Gastroesophageal sphincter (tissue), 3 donors: ENCODE data around the gene ZNF189.

Experiments
- CTCF ChIP-seq, 4 experiments: fragments of 200-600 bp in 2 of 4; fragments of 450-650 bp in 2 of 4; sonication (generic) in 1 of 4; IDR thresholded peaks; one replicate each; pipeline ENCODE4 v1.5.1; 2017 to 2019; ENCODE audit warnings: antibody characterized with exemption in 4 of 4, mild to moderate bottlenecking in 2 of 4, moderate library complexity in 2 of 4
- EP300 ChIP-seq: sonication (generic); formaldehyde crosslinking; IDR thresholded peaks from one replicate; pipeline ENCODE4 v1.6.1; 2017; ENCODE audit warnings: antibody characterized with exemption, mild to moderate bottlenecking
- POLR2A ChIP-seq, 2 donors: fragments of 450-650 bp; IDR thresholded peaks; one replicate each; pipeline ENCODE4 v1.6.1; 2017; ENCODE audit warnings: antibody characterized with exemption in 2 of 2, mild to moderate bottlenecking in 2 of 2, moderate library complexity in 1 of 2
- POLR2AphosphoS5 ChIP-seq: sonication (generic); formaldehyde crosslinking; IDR thresholded peaks from one replicate; pipeline ENCODE4 v1.6.1; 2017; ENCODE audit warnings: antibody characterized with exemption

GRCh38 chr9:101419863-101420262, 21.2 kb downstream of the ZNF189 start:
- TF ChIP-seq CTCF (IDR thresholded peaks at IDR 0.05) (no peak), EP300 (no peak), POLR2A (IDR thresholded peaks at IDR 0.05) (no peak), POLR2AphosphoS5 (no peak)
